Germinal center (tissue), 1 donor: ENCODE data around the gene CETN2.
"Not testable (repeated sequence)": the region's sequence is repeated elsewhere in the genome, so short reads cannot be mapped to it uniquely, and the experiment has no call there.

Experiments used
- DNase-seq: peaks from one replicate; pipeline ENCODE4 v3.0.0; 2012; ENCODE audit warnings: mixed read lengths, low spot score

CETN2 gene

DNA sequence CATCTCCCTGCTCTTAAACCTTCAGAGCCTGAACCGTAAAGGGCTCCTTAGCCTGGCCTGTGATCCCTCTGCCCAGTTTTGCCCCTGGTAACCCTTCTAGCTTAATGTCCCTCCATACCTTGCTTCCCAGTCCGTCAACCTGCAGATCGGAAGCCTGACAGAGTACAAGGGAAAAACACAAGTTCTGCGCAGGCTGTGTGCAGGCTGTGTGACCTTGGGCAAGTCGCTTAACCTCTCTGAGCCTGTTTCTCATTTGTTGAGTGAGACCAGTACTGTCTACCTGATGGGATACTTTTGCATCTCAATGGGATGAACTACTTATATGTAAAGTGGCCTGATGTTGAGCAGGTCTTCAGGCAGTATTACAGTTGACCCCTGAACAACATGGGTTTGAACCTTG is 2.0 kb upstream of the CETN2 start:
- no peak for DNase-seq

DNA sequence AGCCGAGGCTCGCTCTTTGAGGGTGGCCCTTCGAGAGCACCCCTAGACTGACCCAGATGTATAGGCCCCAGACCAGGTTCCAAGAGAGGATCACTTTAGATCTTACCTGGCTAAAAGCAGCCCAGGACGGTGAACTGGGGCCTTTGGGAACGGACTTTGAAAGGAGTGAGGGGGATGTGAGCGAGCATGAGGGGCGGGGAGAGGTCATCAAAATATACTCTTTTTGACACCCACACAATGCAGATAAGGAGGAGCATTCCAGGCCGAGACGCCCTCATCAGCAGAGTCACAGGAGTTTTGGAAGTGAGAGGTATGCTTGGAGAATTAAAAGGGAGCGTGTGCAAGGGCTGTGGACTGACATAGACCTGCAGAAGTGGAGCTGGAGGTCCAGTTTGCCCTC is 834 bp upstream of the CETN2 start:
- DNase-seq, result peak; percentile 2

DNA sequence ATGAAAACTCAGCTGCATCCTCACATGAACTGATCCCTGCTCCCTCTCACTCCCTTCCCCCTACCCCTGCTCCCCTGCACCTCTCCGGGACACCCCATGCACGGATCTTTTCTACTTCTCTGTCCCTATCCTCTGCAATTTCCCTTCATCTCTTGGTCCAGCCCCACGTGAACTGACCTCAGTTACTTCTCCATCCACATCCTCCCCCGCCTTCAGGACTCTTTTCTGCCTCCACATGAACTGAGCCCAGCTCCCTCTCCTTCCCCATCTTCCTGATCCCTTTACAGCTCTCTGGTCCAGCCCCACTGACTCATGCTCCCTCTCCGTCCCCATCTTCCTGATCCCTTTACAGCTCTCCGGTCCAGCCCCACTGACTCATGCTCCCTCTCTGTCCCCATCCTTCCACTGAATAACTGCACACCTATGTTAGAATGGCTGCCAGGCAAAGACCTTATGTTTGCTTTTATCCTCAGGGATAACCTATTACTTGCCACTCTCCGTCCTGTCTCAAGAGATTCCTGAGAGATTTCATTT is 5.6 kb downstream of the CETN2 start:
- DNase-seq, result no peak

DNA sequence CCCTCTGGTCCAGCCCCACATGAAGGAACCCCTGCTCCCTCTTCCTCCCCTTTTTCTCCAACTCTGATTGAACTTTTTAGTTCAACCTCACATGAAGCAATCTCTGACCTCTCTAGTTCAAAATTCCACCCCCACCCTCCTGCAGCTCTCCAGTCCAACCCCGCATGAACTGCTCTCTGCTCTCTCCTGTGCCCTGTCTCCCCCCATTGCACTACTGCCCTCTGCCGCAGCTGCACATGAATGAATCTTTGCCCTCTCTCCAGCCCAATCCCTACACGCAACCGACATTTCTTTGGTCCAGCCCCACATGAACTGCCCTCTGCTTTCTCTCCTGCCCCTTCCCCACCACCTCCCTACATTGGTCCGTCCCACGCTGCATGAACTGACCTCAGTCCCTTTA is 6.9 kb downstream of the CETN2 start:
- no peak for DNase-seq

DNA sequence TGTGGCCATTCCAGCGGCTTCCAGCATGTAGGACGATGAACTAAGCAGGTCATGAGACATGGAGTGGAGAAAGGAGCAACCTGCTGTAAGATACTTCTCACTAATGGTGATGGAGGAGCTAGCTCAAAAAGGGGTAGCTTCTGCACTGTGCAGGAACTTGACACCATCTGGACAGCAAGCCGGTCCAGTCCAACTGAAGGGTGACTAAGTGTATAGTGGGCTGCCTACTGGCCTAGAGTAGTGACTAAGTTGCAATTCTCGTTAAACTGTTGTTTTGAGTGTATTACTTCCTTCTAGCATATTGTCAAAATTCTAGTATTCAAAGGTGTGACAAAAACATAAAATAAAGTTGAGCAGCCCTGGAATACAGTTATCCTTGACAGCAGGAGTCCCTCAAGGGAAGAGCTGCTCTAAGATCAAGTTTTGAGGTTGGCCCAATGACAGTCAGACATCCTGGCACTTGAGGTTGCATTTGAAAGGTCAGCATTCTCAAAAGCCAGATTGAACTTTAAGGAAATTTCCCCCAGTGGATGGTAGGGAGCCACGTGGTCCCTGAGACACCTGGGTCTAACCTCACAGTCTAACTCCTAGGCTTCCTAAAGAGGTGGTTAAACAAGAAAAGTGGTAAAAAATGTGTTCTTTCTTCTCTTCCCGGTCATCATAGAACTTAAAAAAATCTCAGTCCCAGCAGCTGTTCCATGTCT is 8.0 kb downstream of the CETN2 start:
- no peak for DNase-seq

DNA sequence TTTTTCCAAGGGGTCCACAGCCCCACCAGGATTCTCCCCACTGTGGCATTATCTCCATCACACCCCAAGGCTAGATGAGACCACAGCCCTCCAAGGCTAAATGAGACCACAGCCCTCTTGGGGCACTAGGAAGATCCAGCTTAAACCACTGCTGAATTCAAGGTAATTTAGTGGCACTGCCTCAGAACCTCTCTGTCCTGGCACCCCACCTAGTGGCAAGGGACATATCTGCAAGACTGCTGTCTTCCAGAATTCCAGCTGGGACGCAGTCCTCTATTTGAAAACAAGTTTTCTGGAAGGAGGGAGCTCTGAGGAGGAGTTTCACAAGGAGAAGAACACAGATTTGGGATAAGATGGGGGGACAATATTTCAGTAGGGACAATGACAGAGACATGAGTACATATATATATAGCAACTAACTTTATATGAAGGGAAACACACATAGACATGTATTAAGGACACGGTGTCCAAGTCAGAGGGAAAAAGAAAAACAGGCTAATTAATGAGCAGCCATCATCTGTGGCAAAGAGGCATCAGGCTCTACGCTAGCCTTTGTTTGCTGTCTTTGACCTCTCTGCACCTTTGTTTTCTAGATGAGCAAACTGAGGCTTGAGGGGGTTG is 9.3 kb downstream of the CETN2 start:
- peak; percentile 13 for DNase-seq

DNA sequence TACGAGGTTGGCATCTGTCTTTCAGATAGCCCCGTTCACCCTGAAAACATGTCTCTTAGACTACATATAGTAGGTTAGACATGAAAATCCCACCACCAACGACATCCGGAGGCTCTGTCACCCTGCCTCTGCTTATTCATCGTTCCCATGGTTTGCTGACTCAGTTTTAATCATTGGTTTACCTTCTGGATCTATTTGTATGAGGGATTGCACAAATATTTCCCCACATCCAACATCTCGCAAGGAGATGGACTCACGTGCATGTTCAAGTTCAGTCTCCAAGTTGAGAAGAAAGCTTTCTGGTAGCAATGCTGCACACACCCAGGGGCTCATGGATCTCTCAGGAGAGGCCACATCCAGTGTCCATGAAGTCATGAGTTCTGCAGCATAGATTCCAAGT is 10.8 kb downstream of the CETN2 start:
- DNase-seq, result no peak

DNA sequence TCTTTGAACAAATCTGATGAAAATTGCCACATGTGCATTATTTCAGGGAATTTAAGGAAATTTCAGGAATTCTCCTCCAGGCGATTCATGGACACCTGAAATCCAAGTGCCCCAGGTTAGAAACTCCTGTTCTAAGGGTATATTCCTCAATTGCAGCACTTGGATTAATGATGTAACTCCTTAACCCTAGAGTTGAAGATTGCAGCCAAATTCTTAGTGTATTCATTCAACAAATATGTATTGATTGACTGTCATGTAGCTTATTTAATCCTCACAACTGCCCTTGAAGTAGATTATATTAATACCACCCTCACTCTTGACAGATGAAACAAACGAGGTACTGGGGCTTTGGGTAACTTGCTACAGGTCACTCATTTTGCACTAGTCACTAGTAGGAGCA is 11.3 kb downstream of the CETN2 start:
- no peak for DNase-seq

DNA sequence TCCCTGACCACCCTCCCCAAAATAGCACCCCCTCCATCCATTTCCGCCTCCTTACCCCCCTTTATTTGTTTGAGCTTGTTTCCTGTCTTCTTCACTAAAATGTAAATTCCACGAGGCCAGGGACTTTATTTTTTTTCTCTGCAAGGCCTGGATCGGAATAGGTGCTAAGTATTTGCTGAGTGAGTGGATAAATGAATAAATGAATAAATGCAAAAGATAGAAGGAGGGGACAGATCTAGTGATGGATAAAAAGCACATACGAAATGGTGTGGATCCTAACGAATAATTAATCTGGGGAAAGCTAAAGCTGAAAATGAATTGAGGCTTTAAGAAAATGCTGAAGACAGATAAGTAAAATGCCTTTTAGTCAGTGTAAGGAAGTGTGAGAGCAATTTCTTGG is 12.2 kb downstream of the CETN2 start:
- DNase-seq, result no peak

DNA sequence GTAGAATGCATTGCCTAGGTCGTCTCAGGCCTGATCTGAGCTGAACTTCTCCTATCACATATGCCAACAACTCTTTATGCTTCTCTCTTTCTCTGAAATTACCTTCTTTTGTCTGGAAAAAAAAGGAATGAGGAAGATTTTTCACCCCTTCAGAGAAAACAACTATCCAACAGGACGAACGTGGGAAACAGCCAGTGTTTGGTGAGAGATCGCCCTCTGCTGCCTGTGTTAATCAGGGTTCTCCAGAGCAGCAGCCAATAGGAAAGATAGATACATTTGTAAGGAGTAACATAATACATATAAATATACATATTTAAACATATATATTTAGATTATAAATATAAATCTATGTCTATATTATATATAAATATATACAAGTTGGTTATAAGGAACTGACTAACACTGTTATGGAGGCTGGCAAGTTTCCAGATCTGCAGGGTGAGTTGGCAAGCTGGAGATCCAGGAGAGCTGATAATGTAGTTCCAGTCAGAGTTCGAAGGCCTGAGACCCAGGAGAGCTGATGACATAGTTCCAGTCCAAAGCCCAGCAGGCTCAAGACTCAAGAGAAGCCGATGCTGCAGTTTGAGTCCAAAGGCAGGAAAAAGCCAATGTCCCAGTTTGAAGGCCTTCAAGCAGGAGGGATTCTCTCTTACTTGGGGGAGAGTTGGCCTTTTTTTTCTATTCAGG is 13.3 kb downstream of the CETN2 start:
- DNase-seq, result peak; percentile 6

DNA sequence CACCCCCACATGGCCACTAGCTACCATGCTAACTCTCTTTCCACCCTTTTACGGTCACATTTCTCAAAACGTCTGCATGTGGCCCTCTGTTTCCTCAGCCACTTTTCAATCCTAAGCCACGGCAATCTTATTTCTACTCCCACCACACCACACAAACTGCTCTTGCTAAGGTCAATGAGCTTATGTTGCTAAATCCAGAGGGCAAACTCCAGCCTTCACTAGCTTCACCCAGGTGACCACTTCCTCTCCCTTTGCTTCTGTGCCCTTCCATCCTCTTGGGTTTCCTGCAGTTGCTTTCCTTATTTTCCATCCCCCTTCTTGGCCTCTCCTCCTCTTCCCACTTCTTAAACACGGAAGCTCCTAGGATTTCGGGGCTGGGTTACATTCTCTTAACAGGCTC is 16.5 kb downstream of the CETN2 start:
- no peak for DNase-seq

DNA sequence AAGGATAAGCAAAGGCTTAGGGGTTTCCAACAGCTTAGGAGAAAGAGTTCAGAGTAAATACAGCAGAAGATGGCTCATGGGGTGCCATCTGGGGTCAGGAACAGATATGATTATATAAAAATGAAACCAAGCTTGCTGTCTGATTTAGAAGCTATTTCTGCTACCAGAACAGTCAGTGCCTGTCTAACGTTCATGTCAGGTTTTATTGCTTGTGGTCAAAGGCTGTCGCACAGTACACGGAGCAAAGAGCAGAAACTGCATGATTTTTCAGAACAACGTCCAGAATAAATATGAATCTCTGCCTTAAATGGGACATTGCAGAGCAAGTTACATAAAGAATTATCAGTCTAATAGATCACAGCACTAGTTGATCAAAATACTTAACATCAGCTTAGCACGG is 17.4 kb downstream of the CETN2 start:
- DNase-seq, result no peak

DNA sequence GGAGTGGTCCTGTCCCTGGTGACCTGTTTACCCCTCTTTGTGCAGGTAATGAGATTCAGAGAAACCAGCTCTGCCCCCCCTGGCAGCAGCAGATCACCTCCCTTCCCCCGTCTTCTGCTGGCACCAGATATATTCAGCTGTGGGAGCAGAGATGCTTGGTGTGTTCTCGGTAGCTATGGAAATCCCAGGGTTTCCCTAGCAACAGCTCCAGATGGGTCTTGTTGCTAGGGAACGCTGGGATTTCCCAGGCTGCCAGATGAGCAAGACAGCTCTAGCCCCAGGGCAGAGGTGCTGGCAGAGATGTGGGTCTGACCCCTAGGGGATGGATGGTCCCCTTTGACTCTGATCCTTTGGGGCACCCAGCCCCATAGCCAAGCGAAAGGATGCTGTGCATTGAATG is 20.2 kb downstream of the CETN2 start:
- DNase-seq, result no peak

DNA sequence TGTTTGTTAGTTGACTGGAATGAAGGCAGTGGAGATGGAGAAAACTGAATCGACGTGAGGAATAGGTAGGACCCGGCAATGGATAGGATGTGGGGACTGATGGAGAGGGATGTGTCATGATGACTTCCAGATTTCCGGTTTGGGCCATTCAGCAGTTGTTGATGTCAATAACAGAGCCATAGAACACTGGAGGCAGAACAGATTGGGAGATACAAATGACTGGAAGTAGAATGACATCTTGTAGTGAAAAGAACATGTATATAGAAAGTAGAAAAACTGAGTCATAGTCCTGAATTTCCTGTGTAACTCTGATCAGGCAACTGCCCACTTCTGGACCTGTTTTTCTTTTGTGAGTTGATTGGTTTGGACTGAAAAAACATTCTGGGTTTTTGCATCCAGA is 24.5 kb downstream of the CETN2 start:
- DNase-seq, result no peak

DNA sequence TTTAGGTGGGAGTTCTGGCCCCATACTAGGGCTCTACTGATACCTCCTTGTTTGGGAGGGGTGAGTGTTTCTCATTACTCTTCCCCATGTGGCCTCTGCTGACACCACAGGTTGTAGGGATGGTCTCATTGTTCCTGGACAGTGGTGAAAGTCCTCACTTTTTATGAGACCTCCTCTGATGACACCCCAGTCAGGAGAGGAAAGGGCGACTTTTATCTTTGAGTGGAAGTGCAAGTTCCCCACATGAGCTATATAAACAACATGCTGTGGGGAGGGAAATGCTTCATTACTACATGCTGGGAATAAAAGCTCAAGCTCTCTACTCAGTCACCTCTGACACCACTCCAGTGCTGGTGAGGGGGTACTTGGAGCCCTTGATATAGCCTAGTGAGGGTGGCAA is 31.6 kb downstream of the CETN2 start:
- no peak for DNase-seq

DNA sequence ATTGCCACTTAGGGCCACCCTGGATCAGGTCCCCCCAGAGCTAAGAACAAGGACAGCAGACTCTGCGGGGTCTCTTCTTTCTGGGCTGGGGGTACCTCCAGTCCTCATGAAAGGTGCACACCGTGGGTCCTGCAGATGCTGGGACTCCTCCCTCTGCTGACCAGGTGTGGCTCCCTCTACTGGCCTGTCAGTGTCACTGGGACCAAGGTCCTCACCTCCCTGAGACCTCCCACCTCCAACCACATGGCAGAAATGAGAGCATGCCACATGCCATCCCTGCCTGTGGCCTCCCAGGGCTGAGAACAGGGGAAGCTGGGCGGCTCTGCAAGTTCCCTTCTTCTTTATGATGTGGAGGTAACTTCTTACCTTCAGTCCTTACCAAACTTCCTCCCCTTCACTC is 43.5 kb downstream of the CETN2 start:
- not testable (repeated sequence) for DNase-seq
